Body of pancreas (tissue), 4 donors: ENCODE data around the gene TDRD7.

ENCODE experiments used
- CTCF ChIP-seq, 7 experiments: fragments of 450-650 bp in 4 of 7; fragments of 200-600 bp in 3 of 7; sonication (generic) in 3 of 7; IDR thresholded peaks; one replicate each; pipeline ENCODE4 v1.5.1; 2016 to 2019; ENCODE audit warnings: antibody characterized with exemption in 7 of 7
- POLR2A ChIP-seq, 3 donors: fragments of 450-650 bp; IDR thresholded peaks; one replicate each; pipeline ENCODE4 v1.6.1; 2016; ENCODE audit warnings: antibody characterized with exemption in 3 of 3, mild to moderate bottlenecking in 2 of 3

GRCh38 chr9:97462159-97462558 lies 50.3 kb downstream of the TDRD7 start:
- TF ChIP-seq CTCF (IDR thresholded peaks at IDR 0.05) (no peak), POLR2A (IDR thresholded peaks at IDR 0.05) (no peak)
